ENCODE measurements around the gene ATP5ME. TPM values are rescaled to one million over a fixed set of nuclear protein-coding genes. Genes with fewer than 3 reads are reported as not detected.
A peak's percentile ranks its signal among the peaks of the same experiment; 100 is the strongest.

Gene ATP5ME
- polyA plus RNA-seq, 1 of the 3 experiments (the other 2 are of a cell fraction), result 1,185 TPM

- no peaks in the 10 kb centered on the region for H3K9me3 ChIP-seq
- TF ChIP-seq RFX5 (IDR thresholded peaks at IDR 0.05; ENCODE audit: low read length) (no peak), MXI1 (IDR thresholded peaks at IDR 0.05; ENCODE audit: low read depth, low read length) (no peak), ELF1 (IDR thresholded peaks at IDR 0.05) (no peak)
- CTCF ChIA-PET, result interaction anchor here (2.1 kb wide), 1 partner anchor 52 kb away, joined by 9 read pairs; no protein-coding TSS in a partner anchor
- H3F3A ChIP-seq (replicated peaks; ENCODE audit: insufficient read depth), result peaks cover 11% of the 10 kb centered on the region
- H3K27ac ChIP-seq (ENCODE audit: low read depth in 2 of 2, low read length in 1 of 2), result no peak overlapping the region
- no peak overlapping the region for H2AFZ ChIP-seq (ENCODE audit: low read depth)
- no peaks in the 10 kb centered on the region for H3K27me3 ChIP-seq (ENCODE audit: insufficient read depth)
- H3K79me2 ChIP-seq (ENCODE audit: insufficient read depth), result no peaks in the 10 kb centered on the region
- H3K4me3 ChIP-seq (ENCODE audit: low read depth in 2 of 2, low read length in 1 of 2), result no peak overlapping the region
- 78% methylated on average over 6 of the region's 8 CpGs for WGBS (ENCODE audit: low lambda C conversion rate)
- H3K9me2 ChIP-seq, result no peaks in the 10 kb centered on the region
- peaks cover 5 to 13% of the 10 kb centered on the region in 2 experiments; a peak in 3 of 4 replicates for H3K4me1 ChIP-seq (ENCODE audit: control insufficient read depth in 1 of 2, insufficient read depth in 2 of 2, low read depth in 1 of 2, low read length in 1 of 2)
- H3K4me2 ChIP-seq, result no peak overlapping the region
- H3K36me3 ChIP-seq (replicated peaks in 1 of 2; ENCODE audit: control insufficient read depth in 1 of 2, insufficient read depth in 2 of 2, low read length in 1 of 2), result no peaks in the 10 kb centered on the region
- H4K20me1 ChIP-seq (ENCODE audit: insufficient read depth), result no peaks in the 10 kb centered on the region
- H3K9ac ChIP-seq, result no peak overlapping the region
- POLR2A ChIA-PET, result no interaction called here
- DNase-seq, result no peak
Observed at GRCh38 chr4:689723-690122, 15.6 kb upstream of the ATP5ME start.

GRCh38 chr4:688854-689681 is 15.0 kb upstream of the ATP5ME start, which contains the start of gene SLC49A3:
SLC49A3 (minus strand) TSS chr4:689151; CDS start chr4:689127, 24 bp downstream.
- Histone ChIP-seq H3K4me2 (peak within 1 kb of the TSS; percentile 74; the same call in 1 of the 2 replicates), H3K79me2 (ENCODE audit: insufficient read depth) (no peaks in the 10 kb centered on the region), H3K9me2 (no peaks in the 10 kb centered on the region), H3K9me3 (no peaks in the 10 kb centered on the region), H3K4me1 (ENCODE audit: control insufficient read depth in 1 of 2, insufficient read depth in 2 of 2, low read depth in 1 of 2, low read length in 1 of 2) (peaks cover 12 to 13% of the 10 kb centered on the region in 2 experiments; a peak in 3 of 4 replicates), H3K9ac (peak within 1 kb of the TSS; percentile 51; the same call in 1 of the 2 replicates), H3K27me3 (ENCODE audit: insufficient read depth) (no peaks in the 10 kb centered on the region), H3K27ac (ENCODE audit: low read depth in 2 of 2, low read length in 1 of 2) (peak within 1 kb of the TSS in 1 of 2 experiments; percentile 77; a peak in 2 of 4 replicates), H3K4me3 (ENCODE audit: low read depth in 2 of 2, low read length in 1 of 2) (no peak within 1 kb of the TSS), H2AFZ (ENCODE audit: low read depth) (no peak within 1 kb of the TSS), H3K36me3 (replicated peaks in 1 of 2; ENCODE audit: control insufficient read depth in 1 of 2, insufficient read depth in 2 of 2, low read length in 1 of 2) (no peaks in the 10 kb centered on the region), H4K20me1 (ENCODE audit: insufficient read depth) (no peaks in the 10 kb centered on the region), H3F3A (replicated peaks; ENCODE audit: insufficient read depth) (peaks cover 11% of the 10 kb centered on the region)
- DNase-seq, result no peak
- POLR2A ChIA-PET, result no interaction called here
- CTCF ChIA-PET, result no interaction called here
- TF ChIP-seq, protein P1, sequence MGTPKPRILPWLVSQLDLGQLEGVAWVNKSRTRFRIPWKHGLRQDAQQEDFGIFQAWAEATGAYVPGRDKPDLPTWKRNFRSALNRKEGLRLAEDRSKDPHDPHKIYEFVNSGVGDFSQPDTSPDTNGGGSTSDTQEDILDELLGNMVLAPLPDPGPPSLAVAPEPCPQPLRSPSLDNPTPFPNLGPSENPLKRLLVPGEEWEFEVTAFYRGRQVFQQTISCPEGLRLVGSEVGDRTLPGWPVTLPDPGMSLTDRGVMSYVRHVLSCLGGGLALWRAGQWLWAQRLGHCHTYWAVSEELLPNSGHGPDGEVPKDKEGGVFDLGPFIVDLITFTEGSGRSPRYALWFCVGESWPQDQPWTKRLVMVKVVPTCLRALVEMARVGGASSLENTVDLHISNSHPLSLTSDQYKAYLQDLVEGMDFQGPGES (IDR thresholded peaks at IDR 0.05; ENCODE audit: low read depth, low read length), result no peak
- TF ChIP-seq TEAD4 (IDR thresholded peaks at IDR 0.05; ENCODE audit: borderline replicate concordance, insufficient read depth) (no peak), FOSL2 (IDR thresholded peaks at IDR 0.05; ENCODE audit: borderline replicate concordance, low read depth) (no peak), CHD2 (IDR thresholded peaks at IDR 0.05; ENCODE audit: low read length, partially characterized antibody) (no peak), RFX5 (IDR thresholded peaks at IDR 0.05; ENCODE audit: low read length) (no peak), GATA2 (CRISPR knock-in tag; IDR thresholded peaks at IDR 0.05) (no peak), POLR2AphosphoS5 (IDR thresholded peaks at IDR 0.05; ENCODE audit: low read depth, low read length) (no peak), SIN3A (IDR thresholded peaks at IDR 0.05; ENCODE audit: borderline replicate concordance, low read depth, low read length) (no peak), REST (IDR thresholded peaks at IDR 0.05; ENCODE audit: low read depth, low read length) (no peak), NRF1 (IDR thresholded peaks at IDR 0.05; ENCODE audit: low read depth, low read length) (no peak), RXRA (IDR thresholded peaks at IDR 0.05; ENCODE audit: borderline replicate concordance, low read depth) (no peak)
- TF ChIP-seq, protein P2, sequence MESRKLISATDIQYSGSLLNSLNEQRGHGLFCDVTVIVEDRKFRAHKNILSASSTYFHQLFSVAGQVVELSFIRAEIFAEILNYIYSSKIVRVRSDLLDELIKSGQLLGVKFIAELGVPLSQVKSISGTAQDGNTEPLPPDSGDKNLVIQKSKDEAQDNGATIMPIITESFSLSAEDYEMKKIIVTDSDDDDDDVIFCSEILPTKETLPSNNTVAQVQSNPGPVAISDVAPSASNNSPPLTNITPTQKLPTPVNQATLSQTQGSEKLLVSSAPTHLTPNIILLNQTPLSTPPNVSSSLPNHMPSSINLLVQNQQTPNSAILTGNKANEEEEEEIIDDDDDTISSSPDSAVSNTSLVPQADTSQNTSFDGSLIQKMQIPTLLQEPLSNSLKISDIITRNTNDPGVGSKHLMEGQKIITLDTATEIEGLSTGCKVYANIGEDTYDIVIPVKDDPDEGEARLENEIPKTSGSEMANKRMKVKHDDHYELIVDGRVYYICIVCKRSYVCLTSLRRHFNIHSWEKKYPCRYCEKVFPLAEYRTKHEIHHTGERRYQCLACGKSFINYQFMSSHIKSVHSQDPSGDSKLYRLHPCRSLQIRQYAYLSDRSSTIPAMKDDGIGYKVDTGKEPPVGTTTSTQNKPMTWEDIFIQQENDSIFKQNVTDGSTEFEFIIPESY (IDR thresholded peaks at IDR 0.05; ENCODE audit: borderline replicate concordance, low read depth), result no peak
- TF ChIP-seq, protein P3, sequence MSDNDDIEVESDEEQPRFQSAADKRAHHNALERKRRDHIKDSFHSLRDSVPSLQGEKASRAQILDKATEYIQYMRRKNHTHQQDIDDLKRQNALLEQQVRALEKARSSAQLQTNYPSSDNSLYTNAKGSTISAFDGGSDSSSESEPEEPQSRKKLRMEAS (IDR thresholded peaks at IDR 0.05; ENCODE audit: low read depth), result no peak
- 96% methylated on average over 8 of the region's 59 CpGs for WGBS (ENCODE audit: low lambda C conversion rate)

All from SK-N-SH (cell line).